ENCODE measurements around the gene PTPRU. TPM values are rescaled to one million over a fixed set of nuclear protein-coding genes. Genes with fewer than 3 reads are reported as not detected.

PTPRU gene
- total RNA-seq, 1 experiment from 2014 or later, result 0.72 TPM

GRCh38 chr1:29349871-29350491, 113.7 kb downstream of the PTPRU start:
- no TSS peak for BruUV-seq (replicated peaks)
- ChIA-PET CTCF (no interaction called here), POLR2A (no interaction called here)
- Histone ChIP-seq H3K4me1 (ENCODE audit: control insufficient read depth, insufficient read depth, low read length) (no peaks in the 10 kb centered on the region), H3K36me3 (ENCODE audit: control insufficient read depth, insufficient read depth, low read length) (no peaks in the 10 kb centered on the region), H3K9me3 (ENCODE audit: control insufficient read depth, insufficient read depth, low read depth, low read length) (no peaks in the 10 kb centered on the region), H3K27ac (ENCODE audit: low read length) (no peak overlapping the region), H3K27me3 (ENCODE audit: control insufficient read depth, insufficient read depth, low read length) (peaks cover 6% of the 10 kb centered on the region; the same call in 1 of the 2 replicates), H3K4me3 (ENCODE audit: low read depth in 2 of 2, low read length in 2 of 2) (no peak overlapping the region)
- ATAC-seq (no peak), DNase-seq (ENCODE audit: low read depth, low spot score) (no peak)
- in situ Hi-C loops (cut with HindIII; ENCODE audit: low pct_unique_long_range_greater_than_20kb, low sequenced_read_pairs) (no loop called here), intact Hi-C loops (cut with micrococcal nuclease; ENCODE audit: unreplicated experiment) (loop anchor here (10.0 kb wide), 1 partner anchor 105 kb away; no protein-coding TSS in a partner anchor)
- TF ChIP-seq CTCF (IDR thresholded peaks at IDR 0.05) (no peak), REST (IDR thresholded peaks at IDR 0.05; ENCODE audit: insufficient read depth in 1 of 2, low read depth in 2 of 2, low read length in 1 of 2) (no peak), TCF7L2 (IDR thresholded peaks at IDR 0.05; ENCODE audit: low read depth, low read length) (no peak), SIN3A (IDR thresholded peaks at IDR 0.05; ENCODE audit: borderline replicate concordance, insufficient read depth, low read depth, low read length) (no peak), POLR2AphosphoS5 (IDR thresholded peaks at IDR 0.05; ENCODE audit: low read depth, low read length) (no peak)

- no TSS peak for BruUV-seq (replicated peaks)
- CTCF ChIA-PET, result no interaction called here
- Histone ChIP-seq H3K4me3 (ENCODE audit: low read depth in 2 of 2, low read length in 2 of 2) (no peak overlapping the region), H3K9me3 (ENCODE audit: control insufficient read depth, insufficient read depth, low read depth, low read length) (no peaks in the 10 kb centered on the region), H3K27ac (ENCODE audit: low read length) (no peak overlapping the region), H3K4me1 (ENCODE audit: control insufficient read depth, insufficient read depth, low read length) (no peaks in the 10 kb centered on the region), H3K27me3 (ENCODE audit: control insufficient read depth, insufficient read depth, low read length) (peaks cover 2% of the 10 kb centered on the region; the same call in 1 of the 2 replicates), H3K36me3 (ENCODE audit: control insufficient read depth, insufficient read depth, low read length) (no peaks in the 10 kb centered on the region)
- POLR2A ChIA-PET, result no interaction called here
- TF ChIP-seq SIN3A (IDR thresholded peaks at IDR 0.05; ENCODE audit: borderline replicate concordance, insufficient read depth, low read depth, low read length), result no peak
- no peak for TF ChIP-seq TCF7L2 (IDR thresholded peaks at IDR 0.05; ENCODE audit: low read depth, low read length)
- no peak for TF ChIP-seq REST (IDR thresholded peaks at IDR 0.05; ENCODE audit: insufficient read depth in 1 of 2, low read depth in 2 of 2, low read length in 1 of 2)
- no peak for TF ChIP-seq CTCF (IDR thresholded peaks at IDR 0.05)
- no peak for TF ChIP-seq POLR2AphosphoS5 (IDR thresholded peaks at IDR 0.05; ENCODE audit: low read depth, low read length)
- ATAC-seq (no peak), DNase-seq (ENCODE audit: low read depth, low spot score) (no peak)
- intact Hi-C loops (cut with micrococcal nuclease; ENCODE audit: unreplicated experiment) (no loop called here), in situ Hi-C loops (cut with HindIII; ENCODE audit: low pct_unique_long_range_greater_than_20kb, low sequenced_read_pairs) (no loop called here)
These were observed 116.5 kb downstream of the PTPRU start for GRCh38 chr1:29352719-29353420.
